Stimulated activated naive CD4-positive, alpha-beta T cell treated with Interleukin-2 at 50 U/mL for 16 hours (primary cell): ENCODE measurements around the gene LMNA.
"Not testable (repeated sequence)": the region's sequence is repeated elsewhere in the genome, so short reads cannot be mapped to it uniquely, and the experiment has no call there.

Experiments used
- DNase-seq: peaks from one replicate; lab custom pipeline; 2025; lab: John Stamatoyannopoulos, UW

Gene LMNA

DNA sequence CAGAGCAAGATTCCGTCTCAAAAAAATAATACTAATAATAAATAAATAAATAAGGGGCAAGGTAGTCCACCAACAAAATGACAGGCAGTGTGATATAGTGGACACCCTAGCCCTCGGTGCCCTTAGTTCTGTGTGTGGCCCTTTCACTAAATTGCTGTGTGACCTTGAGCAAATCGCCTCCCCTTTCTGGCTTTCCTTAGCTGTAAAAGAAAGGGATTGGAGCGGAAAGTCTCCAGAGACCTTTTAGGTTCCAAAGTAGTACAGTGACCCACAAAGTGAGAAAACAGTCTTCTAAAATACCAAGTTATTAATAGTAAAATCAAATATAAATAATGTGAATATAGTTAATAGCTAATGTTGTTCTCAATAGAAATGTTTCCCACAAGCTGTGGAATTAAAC, 7.6 kb downstream of the LMNA start:
- DNase-seq, result no peak

DNA sequence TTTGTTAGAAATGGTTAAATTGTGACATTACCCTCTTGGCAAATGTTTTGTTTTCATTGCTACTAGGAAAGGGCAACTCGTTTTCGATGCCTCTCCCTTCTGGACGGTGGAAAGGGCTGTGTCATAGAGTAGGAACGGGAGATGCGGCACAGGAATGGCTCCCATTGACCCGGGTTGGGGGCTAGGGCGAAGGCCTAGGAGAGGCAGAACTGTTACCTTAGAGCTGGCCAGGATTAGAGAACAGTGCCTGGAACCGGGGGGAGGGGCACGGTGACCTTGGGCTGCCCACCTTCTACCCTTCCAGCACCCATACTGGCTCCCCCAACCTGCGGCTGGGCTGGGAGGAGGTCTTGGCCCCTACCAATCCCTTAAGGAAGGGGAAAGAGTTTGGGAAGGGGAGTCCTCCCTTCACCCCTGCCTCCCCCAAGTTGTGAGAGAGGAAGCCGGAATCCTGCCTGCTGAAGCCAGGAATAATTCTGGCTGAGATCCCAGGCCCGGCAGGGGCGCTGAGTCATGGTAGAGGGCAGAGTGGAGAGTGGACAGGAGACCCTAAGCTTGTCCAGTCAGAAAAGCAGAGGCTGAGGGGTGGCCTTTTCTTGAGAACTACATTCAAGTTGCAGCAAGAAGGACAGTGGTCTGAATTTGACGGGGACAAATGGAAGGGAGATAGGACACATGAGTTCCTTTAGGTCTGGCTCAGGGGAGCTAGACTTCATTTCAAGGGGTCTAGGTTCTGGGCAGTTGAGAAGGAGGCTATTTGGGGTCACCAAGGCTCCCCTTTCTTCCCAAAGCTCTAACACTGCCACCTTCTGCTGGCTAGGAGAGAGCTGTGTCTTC, 8.2 kb downstream of the LMNA start:
- DNase-seq, result no peak

- DNase-seq, result peak; percentile 48
These were observed 9.1 kb downstream of the LMNA start for GRCh38 chr1:156123356-156124196.

DNA sequence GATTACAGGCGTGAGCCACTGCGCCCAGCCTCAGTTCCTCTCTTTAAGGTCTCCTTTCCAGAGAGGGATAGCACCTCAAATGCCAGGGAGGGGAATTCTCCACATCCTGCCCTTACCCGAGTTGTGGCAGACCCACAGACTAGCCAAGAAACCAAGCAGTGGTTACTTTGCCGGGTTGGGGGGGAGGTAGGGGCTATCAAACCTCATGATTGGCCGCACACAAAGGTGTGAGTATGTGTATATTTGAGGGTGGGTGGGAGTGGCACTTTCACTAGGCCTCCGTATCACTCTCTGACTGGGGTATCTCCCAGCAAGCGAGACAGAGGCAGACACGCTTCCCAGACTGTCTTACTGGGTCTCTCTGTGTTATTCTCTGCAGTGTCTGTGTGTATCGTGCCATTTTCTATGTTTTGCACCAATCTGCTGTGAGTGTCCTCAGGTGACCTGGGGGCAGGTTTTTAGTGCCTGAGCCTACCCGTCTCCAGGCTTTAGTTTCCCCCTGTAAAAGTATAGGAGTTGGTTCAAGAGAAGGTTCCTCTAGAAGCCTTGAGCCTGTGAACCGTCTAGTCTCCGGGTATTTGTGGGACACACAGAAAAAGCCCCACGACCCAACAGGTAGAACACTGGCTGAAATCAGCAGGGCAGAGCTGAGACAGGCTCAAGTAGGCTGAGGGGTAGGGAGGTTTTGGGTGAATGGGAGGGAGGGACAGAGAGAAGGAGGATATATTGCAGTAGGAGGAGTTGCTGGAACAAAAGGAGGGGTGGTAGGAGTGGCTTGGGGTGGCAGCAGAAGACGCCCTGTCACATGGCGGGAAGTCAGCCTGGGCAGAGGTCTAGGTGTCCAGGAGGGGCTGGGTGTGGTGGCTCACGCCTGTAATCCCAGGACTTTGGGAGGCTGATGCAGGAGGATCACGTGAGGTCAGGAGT, 10.3 kb downstream of the LMNA start:
- DNase-seq, result peak; percentile 33

- DNase-seq, result not testable (repeated sequence)
These were observed 11.0 kb downstream of the LMNA start for GRCh38 chr1:156125544-156125943.

- DNase-seq, result peak; percentile 54
These were observed 11.6 kb downstream of the LMNA start for GRCh38 chr1:156126043-156126629.

DNA sequence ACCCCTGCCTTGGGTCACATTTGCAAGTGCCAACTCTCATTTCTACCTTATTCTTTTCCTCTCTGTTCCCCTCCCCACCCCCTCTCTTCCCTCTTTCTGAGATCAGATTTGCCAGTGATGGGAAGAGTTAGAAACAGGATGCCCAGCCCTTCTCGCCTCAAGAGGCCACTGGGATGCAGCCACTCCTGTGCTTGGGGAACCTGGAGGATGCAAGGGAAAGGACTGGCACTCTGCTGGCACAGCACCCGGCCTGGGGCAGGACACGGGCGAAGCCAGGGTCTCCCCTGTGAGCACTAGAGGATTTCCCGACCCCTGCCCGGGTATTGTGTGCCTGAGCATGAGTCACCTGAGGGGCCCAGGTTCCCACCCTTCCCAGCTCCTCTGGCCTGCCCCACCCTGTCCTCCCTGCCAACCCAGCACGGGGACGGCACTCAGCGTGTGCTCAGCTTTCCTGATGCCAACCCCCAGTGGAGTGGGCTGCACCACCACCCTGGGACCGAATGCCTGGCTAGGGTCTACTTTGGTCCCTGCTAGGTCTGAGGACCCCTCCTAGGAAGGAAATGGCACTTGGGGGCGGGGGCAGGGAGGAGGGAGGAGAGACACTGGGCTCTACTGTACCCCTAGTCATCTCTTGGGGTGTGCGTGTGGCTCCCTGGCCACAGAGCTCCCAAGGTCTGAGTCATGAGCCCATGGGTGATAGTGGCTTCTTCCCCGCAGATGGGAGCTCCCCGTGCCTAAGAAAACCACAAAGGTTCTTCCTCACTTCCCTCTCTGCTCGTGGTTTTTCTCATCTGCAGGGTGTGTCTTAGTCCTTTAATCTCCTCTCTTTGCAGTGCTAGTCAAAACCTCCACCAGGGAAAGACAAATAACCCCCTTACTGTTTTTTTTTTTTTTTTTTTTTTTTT, 12.4 kb downstream of the LMNA start:
- peak; percentile 87 for DNase-seq

DNA sequence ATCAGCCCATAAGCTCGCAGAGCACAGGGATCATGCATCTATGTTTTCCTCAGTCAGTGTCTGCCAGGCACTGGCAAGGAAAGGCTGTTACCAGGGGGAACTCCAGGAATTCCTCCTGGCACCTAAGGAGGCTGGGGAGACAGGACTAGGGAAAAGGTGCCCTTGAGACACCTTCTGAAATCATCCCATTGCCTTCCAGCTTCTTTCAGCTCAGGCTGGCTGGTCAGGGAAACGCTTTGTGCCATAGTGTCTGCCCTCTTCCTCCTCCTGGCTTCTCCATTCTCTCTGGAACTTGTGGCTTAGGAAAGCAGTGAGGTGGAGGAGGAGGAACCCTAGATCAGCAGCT, 13.8 kb downstream of the LMNA start:
- no peak for DNase-seq

GRCh38 chr1:156128654-156129597, 14.4 kb downstream of the LMNA start:
- no peak for DNase-seq

GRCh38 chr1:156129687-156130577, 15.4 kb downstream of the LMNA start:
- peak; percentile 62 for DNase-seq

- no peak for DNase-seq
These were observed 16.0 kb downstream of the LMNA start for GRCh38 chr1:156130578-156130942.

DNA sequence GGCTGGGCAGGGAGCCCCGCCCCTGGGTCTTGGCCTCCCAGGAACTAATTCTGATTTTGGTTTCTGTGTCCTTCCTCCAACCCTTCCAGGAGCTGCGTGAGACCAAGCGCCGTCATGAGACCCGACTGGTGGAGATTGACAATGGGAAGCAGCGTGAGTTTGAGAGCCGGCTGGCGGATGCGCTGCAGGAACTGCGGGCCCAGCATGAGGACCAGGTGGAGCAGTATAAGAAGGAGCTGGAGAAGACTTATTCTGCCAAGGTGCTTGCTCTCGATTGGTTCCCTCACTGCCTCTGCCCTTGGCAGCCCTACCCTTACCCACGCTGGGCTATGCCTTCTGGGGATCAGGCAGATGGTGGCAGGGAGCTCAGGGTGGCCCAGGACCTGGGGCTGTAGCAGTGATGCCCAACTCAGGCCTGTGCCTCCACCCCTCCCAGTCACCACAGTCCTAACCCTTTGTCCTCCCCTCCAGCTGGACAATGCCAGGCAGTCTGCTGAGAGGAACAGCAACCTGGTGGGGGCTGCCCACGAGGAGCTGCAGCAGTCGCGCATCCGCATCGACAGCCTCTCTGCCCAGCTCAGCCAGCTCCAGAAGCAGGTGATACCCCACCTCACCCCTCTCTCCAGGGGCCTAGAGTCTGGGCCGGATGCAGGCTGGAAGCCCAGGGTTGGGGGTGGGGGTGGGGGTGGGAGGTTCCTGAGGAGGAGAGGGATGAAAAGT, 20.4 kb downstream of the LMNA start:
- no peak for DNase-seq

DNA sequence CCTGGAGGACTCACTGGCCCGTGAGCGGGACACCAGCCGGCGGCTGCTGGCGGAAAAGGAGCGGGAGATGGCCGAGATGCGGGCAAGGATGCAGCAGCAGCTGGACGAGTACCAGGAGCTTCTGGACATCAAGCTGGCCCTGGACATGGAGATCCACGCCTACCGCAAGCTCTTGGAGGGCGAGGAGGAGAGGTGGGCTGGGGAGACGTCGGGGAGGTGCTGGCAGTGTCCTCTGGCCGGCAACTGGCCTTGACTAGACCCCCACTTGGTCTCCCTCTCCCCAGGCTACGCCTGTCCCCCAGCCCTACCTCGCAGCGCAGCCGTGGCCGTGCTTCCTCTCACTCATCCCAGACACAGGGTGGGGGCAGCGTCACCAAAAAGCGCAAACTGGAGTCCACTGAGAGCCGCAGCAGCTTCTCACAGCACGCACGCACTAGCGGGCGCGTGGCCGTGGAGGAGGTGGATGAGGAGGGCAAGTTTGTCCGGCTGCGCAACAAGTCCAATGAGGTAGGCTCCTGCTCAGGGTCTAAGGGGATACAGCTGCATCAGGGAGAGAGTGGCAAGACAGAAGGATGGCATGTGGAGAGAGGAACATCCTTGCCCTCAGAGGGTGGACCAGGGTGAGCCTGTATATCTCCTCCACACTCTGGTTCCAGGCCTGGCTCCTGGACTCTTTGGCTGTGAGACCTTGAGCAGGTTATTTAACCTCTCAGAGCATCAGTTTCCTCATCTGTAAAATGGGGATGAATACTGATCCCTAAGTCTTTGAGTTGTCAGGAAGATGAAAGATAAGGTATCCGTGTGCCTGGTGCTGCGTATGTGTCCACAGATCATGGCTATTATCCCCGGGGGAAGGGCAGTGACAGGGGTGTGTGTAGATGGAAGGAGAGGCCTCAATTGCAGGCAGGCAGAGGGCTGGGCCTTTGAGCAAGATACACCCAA, 21.7 kb downstream of the LMNA start:
- no peak for DNase-seq

- DNase-seq, result no peak
These were observed 22.5 kb downstream of the LMNA start for GRCh38 chr1:156136970-156137483.

- DNase-seq, result no peak
These were observed 24.0 kb downstream of the LMNA start for GRCh38 chr1:156138458-156138867.

- peak; percentile 13 for DNase-seq
These were observed 26.6 kb downstream of the LMNA start for GRCh38 chr1:156140879-156141707.
